GM12872 (cell line): ENCODE data around the gene SLC9A8.

Experiments used
- CTCF ChIP-seq: IDR thresholded peaks from 3 replicates; pipeline ENCODE4 v1.5.1; 2011; ENCODE audit warnings: low read depth, mild to moderate bottlenecking, low read length, moderate library complexity; ENCODE audit not compliant: insufficient read depth

SLC9A8 gene

DNA sequence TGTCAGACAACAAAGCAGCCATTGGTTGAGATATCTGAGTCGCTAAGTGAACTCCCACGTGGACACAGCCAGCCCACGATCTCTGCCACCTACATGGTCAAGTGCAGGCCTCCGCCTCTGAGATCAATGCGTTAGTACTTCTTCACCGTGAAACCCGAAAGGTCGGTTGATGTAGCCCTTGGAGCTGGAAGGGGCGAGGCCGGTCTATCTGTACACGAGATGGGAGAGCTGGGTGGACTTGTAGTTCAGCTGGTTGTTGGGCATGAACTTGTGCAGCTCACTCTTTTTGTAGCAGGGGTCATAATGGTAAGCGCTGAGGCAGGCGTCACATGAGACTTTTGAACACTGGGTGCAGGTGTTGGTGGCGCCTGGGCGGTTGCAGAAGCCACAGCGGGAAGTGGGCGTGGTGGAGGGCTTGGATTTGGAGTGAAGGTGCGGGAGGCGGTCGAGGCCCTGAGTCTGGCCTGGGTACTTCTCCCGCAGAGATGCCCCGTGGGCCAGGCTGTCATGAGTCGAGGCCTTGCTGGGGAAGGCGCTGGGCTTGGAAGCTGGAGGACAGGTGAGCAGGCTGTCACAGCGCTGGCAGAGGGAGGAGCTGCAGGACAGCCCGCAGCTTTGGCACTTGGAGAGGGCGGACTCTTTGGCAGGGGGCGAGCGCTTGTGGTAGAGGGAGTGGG lies 92.9 kb downstream of the SLC9A8 start:
- TF ChIP-seq CTCF, result no peak

- TF ChIP-seq CTCF, result no peak
These were observed 93.5 kb downstream of the SLC9A8 start for GRCh38 chr20:49906101-49906604.

GRCh38 chr20:49906615-49907154 lies 94.1 kb downstream of the SLC9A8 start:
- no peak for TF ChIP-seq CTCF

GRCh38 chr20:49907405-49908257 lies 95.0 kb downstream of the SLC9A8 start:
- no peak for TF ChIP-seq CTCF

- no peak for TF ChIP-seq CTCF
These were observed 95.6 kb downstream of the SLC9A8 start for GRCh38 chr20:49908258-49908565.

- TF ChIP-seq CTCF, result 0 out of 3 replicates have a peak, but pooled peaks have one; percentile 19
These were observed 97.1 kb downstream of the SLC9A8 start for GRCh38 chr20:49909499-49910339.

- TF ChIP-seq CTCF, result no peak
These were observed 97.7 kb downstream of the SLC9A8 start for GRCh38 chr20:49910340-49910706.
